Neural cell (in vitro differentiated cells): ENCODE results near the gene LMLN.

Source experiments
- CTCF ChIP-seq: fragments of 450-650 bp; IDR thresholded peaks from 2 replicates; pipeline ENCODE4 v1.5.1; 2014; ENCODE audit warnings: antibody characterized with exemption, mild to moderate bottlenecking, moderate library complexity; ENCODE audit not compliant: poor library complexity, severe bottlenecking
- EP300 ChIP-seq: fragments of 450-650 bp; conservative IDR thresholded peaks from 2 replicates; pipeline ENCODE4 v1.6.1; 2014; ENCODE audit warnings: antibody characterized with exemption, mild to moderate bottlenecking, moderate library complexity; ENCODE audit not compliant: poor library complexity, severe bottlenecking
- EZH2 ChIP-seq: fragments of 200-600, 300-800 bp; shearing (Covaris generic), sonication (generic); IDR thresholded peaks from 2 replicates; pipeline ENCODE4 v1.6.1; 2014; ENCODE audit warnings: antibody characterized with exemption, low read length, borderline replicate concordance, mild to moderate bottlenecking; ENCODE audit not compliant: insufficient read depth, poor library complexity, severe bottlenecking
- POLR2AphosphoS5 ChIP-seq: IDR thresholded peaks from 2 replicates; pipeline ENCODE4 v1.6.1; 2012
- RAD21 ChIP-seq: fragments of 450-650 bp; conservative IDR thresholded peaks from 2 replicates; pipeline ENCODE4 v1.6.1; 2014; ENCODE audit warnings: antibody characterized with exemption, mild to moderate bottlenecking, moderate library complexity
- REST ChIP-seq: IDR thresholded peaks from 2 replicates; pipeline ENCODE4 v1.6.1; 2012; ENCODE audit warnings: borderline replicate concordance
- SMC3 ChIP-seq: fragments of 450-650 bp; conservative IDR thresholded peaks from 2 replicates; pipeline ENCODE4 v1.6.1; 2014; ENCODE audit warnings: antibody characterized with exemption, mild to moderate bottlenecking, moderate library complexity; ENCODE audit not compliant: poor library complexity
- TAF1 ChIP-seq: IDR thresholded peaks from 2 replicates; pipeline ENCODE4 v1.6.1; 2012; ENCODE audit warnings: low read depth

- no peak for TF ChIP-seq CTCF
- TF ChIP-seq POLR2AphosphoS5 = no peak
- no peak for TF ChIP-seq EP300
- TF ChIP-seq EZH2 = no peak
- TF ChIP-seq REST = no peak
- TF ChIP-seq RAD21 = no peak
- TF ChIP-seq SMC3 = no peak
- TF ChIP-seq TAF1 = no peak
Measured at GRCh38 chr3:198065897-198066296, 105.9 kb downstream of the LMLN start.
